NCI-H748 (cell line): ENCODE data around the gene ACTN2.

Experiments
- DNase-seq: peaks from one replicate; lab custom pipeline; 2025; ENCODE audit not compliant: unreplicated experiment; lab: John Stamatoyannopoulos, UW

ACTN2 gene

DNA sequence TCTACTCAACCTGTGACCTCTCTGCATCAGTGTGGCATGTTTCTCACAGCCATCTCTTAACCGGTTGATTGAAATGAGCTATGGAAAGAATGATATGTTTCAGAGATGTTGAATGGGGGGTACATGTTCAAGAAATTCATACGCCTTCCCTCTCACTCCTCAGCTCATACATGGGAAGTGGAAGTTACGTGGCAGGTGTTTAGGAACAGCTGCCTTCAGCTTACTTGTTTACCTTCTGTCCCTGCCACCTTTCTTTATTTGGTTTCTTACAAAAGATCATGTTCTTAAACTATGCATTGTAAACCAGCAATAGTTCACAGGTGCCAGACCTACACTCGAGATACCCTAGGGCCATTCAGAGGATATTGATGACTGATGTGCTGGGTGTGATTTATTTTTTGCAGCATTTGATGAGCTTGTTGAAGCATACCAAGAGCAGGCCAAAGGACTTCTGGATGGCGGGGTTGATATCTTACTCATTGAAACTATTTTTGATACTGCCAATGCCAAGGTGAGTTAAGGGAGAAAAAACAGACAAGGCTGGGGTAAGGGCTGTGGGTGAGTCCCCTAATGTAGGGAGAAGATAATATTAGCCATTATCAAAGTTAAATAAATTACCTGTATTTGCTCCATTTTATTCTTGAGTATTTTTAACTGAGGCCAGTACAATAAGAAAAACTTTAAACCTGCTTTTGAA is 126.2 kb downstream of the ACTN2 start:
- DNase-seq = no peak
